Esophagus squamous epithelium (tissue), 5 donors: Measurements from ENCODE around the gene RHOU. TPM values are rescaled to one million over a fixed set of nuclear protein-coding genes. Genes with fewer than 3 reads are reported as not detected.

ENCODE experiments used
- DNase-seq: peaks from one replicate; lab custom pipeline; 2025; lab: John Stamatoyannopoulos, UW
- H3K27ac ChIP-seq, 4 donors: fragments of 200-600 bp; sonication (generic); one replicate each; pipeline ENCODE4 v1.5.1; 2016 to 2019; ENCODE audit warnings: mild to moderate bottlenecking in 1 of 4
- H3K27me3 ChIP-seq, 4 donors: fragments of 200-600 bp; sonication (generic); 1 replicate in 3 of 4; 2 replicates in 1 of 4; pipeline versions ENCODE4 v1.5.1 to v1.6.0; 2017 to 2021; ENCODE audit warnings: antibody characterized with exemption in 1 of 4
- H3K36me3 ChIP-seq, 3 donors: fragments of 200-600 bp; sonication (generic); one replicate each; pipeline ENCODE4 v1.5.1; 2016 to 2019
- H3K4me1 ChIP-seq, 3 donors: fragments of 200-600 bp; sonication (generic); one replicate each; pipeline ENCODE4 v1.5.1; 2017 to 2019
- H3K4me3 ChIP-seq, 4 donors: fragments of 200-600 bp; sonication (generic); 1 replicate in 3 of 4; 2 replicates in 1 of 4; pipeline ENCODE4 v1.5.1; 2016 to 2019; ENCODE audit warnings: mild to moderate bottlenecking in 2 of 4, moderate library complexity in 1 of 4
- H3K9me3 ChIP-seq, 3 donors: fragments of 200-600 bp; sonication (generic); one replicate each; pipeline ENCODE4 v1.5.1; 2016 to 2019
- CTCF ChIP-seq, 6 experiments: fragments of 450-650 bp in 4 of 6; fragments of 200-600 bp in 2 of 6; sonication (generic) in 2 of 6; IDR thresholded peaks; one replicate each; pipeline ENCODE4 v1.5.1; 2016 to 2019; ENCODE audit warnings: antibody characterized with exemption in 6 of 6, mild to moderate bottlenecking in 4 of 6, moderate library complexity in 4 of 6
- POLR2A ChIP-seq, 4 donors: fragments of 450-650 bp; IDR thresholded peaks; one replicate each; pipeline ENCODE4 v1.6.1; 2017; ENCODE audit warnings: antibody characterized with exemption in 4 of 4, mild to moderate bottlenecking in 4 of 4, moderate library complexity in 3 of 4
- WGBS, 2 donors: methylation state at CpG; one replicate each; pipeline ENCODE4 v1.1.5; 2018; 5-methylcytosine and 5-hydroxymethylcytosine counted together
- intact Hi-C: fragments of 100-400 bp; cut with DNase I; formaldehyde crosslinking; loops from one replicate; pipeline ENCODE4 v1.15.0; 2022
- total RNA-seq, 4 donors: library from RNA; depleted of rRNA; stranded (reverse); fragments of >200 nt; gene quantifications; one replicate each; pipeline ENCODE4 v1.1.0, GENCODE V29; 2016
- donor health status: DM: yes; HTN: yes; CAD: no.

RHOU gene
- total RNA-seq, 4 donors from 2014 or later: 0.27 to 9.2 (median 2.5) TPM

- H3K27ac ChIP-seq: no peak overlapping the region
- H3K4me3 ChIP-seq: no peak overlapping the region
- DNase-seq: no peak
These were observed 16.2 kb downstream of the RHOU start for GRCh38 chr1:228751360-228752098.

GRCh38 chr1:228752258-228752657, 17.0 kb downstream of the RHOU start:
- no peaks in the 10 kb centered on the region for H3K4me1 ChIP-seq
- no peaks in the 10 kb centered on the region for H3K36me3 ChIP-seq
- peaks cover 0 to 42% (median 0%) of the 10 kb centered on the region in 4 donors for H3K27me3 ChIP-seq
- TF ChIP-seq CTCF (IDR thresholded peaks at IDR 0.05) (no peak), POLR2A (IDR thresholded peaks at IDR 0.05) (no peak)
- intact Hi-C loops: no loop called here
- H3K4me3 ChIP-seq: no peak overlapping the region
- no peak for DNase-seq
- no peak overlapping the region for H3K27ac ChIP-seq
- no peaks in the 10 kb centered on the region for H3K9me3 ChIP-seq
- 56 to 72% methylated on average over 5 to 6 of the region's 6 CpGs for WGBS, 2 donors

More at GRCh38 chr1:228751360-228752098, 16.2 kb downstream of the RHOU start:
- no peaks in the 10 kb centered on the region for H3K36me3 ChIP-seq
- no peaks in the 10 kb centered on the region for H3K4me1 ChIP-seq
- no peaks in the 10 kb centered on the region for H3K9me3 ChIP-seq
- peaks cover 0 to 35% (median 0%) of the 10 kb centered on the region in 4 donors for H3K27me3 ChIP-seq
- 88 to 92% methylated on average over 3 of the region's 3 CpGs for WGBS, 2 donors
- TF ChIP-seq CTCF (IDR thresholded peaks at IDR 0.05) (no peak), POLR2A (IDR thresholded peaks at IDR 0.05) (no peak)
- intact Hi-C loops: no loop called here

GRCh38 chr1:228752675-228753265, 17.5 kb downstream of the RHOU start:
- Histone ChIP-seq H3K36me3 (no peaks in the 10 kb centered on the region), H3K27me3 (peaks cover 0 to 47% (median 0%) of the 10 kb centered on the region in 4 donors), H3K4me1 (no peaks in the 10 kb centered on the region), H3K4me3 (no peak overlapping the region), H3K9me3 (no peaks in the 10 kb centered on the region), H3K27ac (no peak overlapping the region)
- no peak for DNase-seq
- intact Hi-C loops: no loop called here
- TF ChIP-seq CTCF (IDR thresholded peaks at IDR 0.05) (no peak), POLR2A (IDR thresholded peaks at IDR 0.05) (no peak)
- WGBS, 2 donors: 62 to 64% methylated on average over 5 of the region's 5 CpGs

- 75 to 94% methylated on average over 1 of the region's 1 CpG for WGBS, 2 donors
- TF ChIP-seq CTCF (IDR thresholded peaks at IDR 0.05) (no peak), POLR2A (IDR thresholded peaks at IDR 0.05) (no peak)
- no peaks in the 10 kb centered on the region for H3K9me3 ChIP-seq
These were observed 18.0 kb downstream of the RHOU start for GRCh38 chr1:228753287-228753686.

GRCh38 chr1:228753786-228754360, 18.6 kb downstream of the RHOU start:
- H3K36me3 ChIP-seq: no peaks in the 10 kb centered on the region
- TF ChIP-seq CTCF (IDR thresholded peaks at IDR 0.05) (no peak), POLR2A (IDR thresholded peaks at IDR 0.05) (no peak)
- no peaks in the 10 kb centered on the region for H3K9me3 ChIP-seq
- no peak for DNase-seq
- no peaks in the 10 kb centered on the region for H3K4me1 ChIP-seq
- no peak overlapping the region for H3K27ac ChIP-seq
- intact Hi-C loops: no loop called here
- H3K27me3 ChIP-seq: peaks cover 0 to 59% (median 0%) of the 10 kb centered on the region in 4 donors
- 28 to 31% methylated on average over 6 of the region's 6 CpGs for WGBS, 2 donors
- H3K4me3 ChIP-seq: no peak overlapping the region

More at GRCh38 chr1:228753287-228753686, 18.0 kb downstream of the RHOU start:
- no peaks in the 10 kb centered on the region for H3K36me3 ChIP-seq
- no peak overlapping the region for H3K4me3 ChIP-seq
- H3K27me3 ChIP-seq: peaks cover 0 to 53% (median 0%) of the 10 kb centered on the region in 4 donors
- no peaks in the 10 kb centered on the region for H3K4me1 ChIP-seq
- intact Hi-C loops: no loop called here
- DNase-seq: no peak
- no peak overlapping the region for H3K27ac ChIP-seq
